Chondrocyte (in vitro differentiated cells): ENCODE measurements around the gene GDF15. TPM values are rescaled to one million over a fixed set of nuclear protein-coding genes. Genes with fewer than 3 reads are reported as not detected.

Experiments
- DNase-seq: peaks from one replicate; pipeline ENCODE4 v3.0.0; 2021; ENCODE audit warnings: mixed read lengths, low spot score
- H3K27ac Mint-ChIP-seq: one replicate; pipeline ENCODE4 v1.8.0; 2021; ENCODE audit warnings: mild to moderate bottlenecking, moderate library complexity, mixed read lengths; ENCODE audit not compliant: unreplicated experiment
- H3K27me3 Mint-ChIP-seq: 2 replicates; pipeline ENCODE4 v1.8.0; 2021; ENCODE audit warnings: low read depth, mixed read lengths
- H3K36me3 Mint-ChIP-seq: 2 replicates; pipeline ENCODE4 v1.8.0; 2021; ENCODE audit warnings: low read depth, mixed read lengths
- H3K4me1 Mint-ChIP-seq: 2 replicates; pipeline ENCODE4 v1.8.0; 2021; ENCODE audit warnings: low read depth, mild to moderate bottlenecking, mixed read lengths
- H3K4me3 Mint-ChIP-seq: one replicate; pipeline ENCODE4 v1.8.0; 2021; ENCODE audit warnings: mild to moderate bottlenecking, moderate library complexity, mixed read lengths; ENCODE audit not compliant: unreplicated experiment
- H3K9me3 Mint-ChIP-seq: 2 replicates; pipeline ENCODE4 v1.8.0; 2021; ENCODE audit warnings: low read depth, mixed read lengths
- CTCF ChIP-seq: fragments of 200-600 bp; sonication (generic); IDR thresholded peaks from 2 replicates; pipeline ENCODE4 v1.5.0; 2021; ENCODE audit warnings: antibody characterized with exemption, mild to moderate bottlenecking, moderate library complexity
- total RNA-seq: library from RNA; stranded (reverse); gene quantifications from 3 replicates; pipeline ENCODE4 v1.2.1, GENCODE V29; 2021

Gene GDF15
- total RNA-seq, 1 donor from 2014 or later = 149 TPM

DNA sequence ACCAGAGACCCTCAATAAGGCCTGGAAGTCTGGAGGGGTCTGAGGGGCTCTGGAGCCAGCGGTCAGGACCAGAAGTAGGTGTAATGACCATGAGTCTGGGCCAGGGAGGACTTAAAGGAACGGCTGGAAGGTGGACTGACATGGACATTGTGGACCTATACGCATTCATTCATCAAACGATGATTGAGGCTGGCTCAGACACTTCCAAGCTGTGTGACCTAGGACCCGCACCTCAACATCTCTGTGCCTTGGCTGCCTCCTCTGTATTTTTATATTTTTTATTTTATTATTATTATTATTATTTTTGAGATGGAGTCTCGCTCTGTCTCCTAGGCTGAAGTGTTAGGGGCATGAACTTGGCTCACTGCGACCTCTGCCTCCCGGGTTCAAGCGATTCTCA lies 20.8 kb downstream of the GDF15 start:
- Mint-ChIP-seq H3K36me3 (no peaks in the 10 kb centered on the region), H3K4me1 (peaks cover 14% of the 10 kb centered on the region), H3K4me3 (no peak overlapping the region), H3K27ac (no peak overlapping the region), H3K27me3 (no peaks in the 10 kb centered on the region), H3K9me3 (no peaks in the 10 kb centered on the region)
- DNase-seq = no peak
- no peak for TF ChIP-seq CTCF

DNA sequence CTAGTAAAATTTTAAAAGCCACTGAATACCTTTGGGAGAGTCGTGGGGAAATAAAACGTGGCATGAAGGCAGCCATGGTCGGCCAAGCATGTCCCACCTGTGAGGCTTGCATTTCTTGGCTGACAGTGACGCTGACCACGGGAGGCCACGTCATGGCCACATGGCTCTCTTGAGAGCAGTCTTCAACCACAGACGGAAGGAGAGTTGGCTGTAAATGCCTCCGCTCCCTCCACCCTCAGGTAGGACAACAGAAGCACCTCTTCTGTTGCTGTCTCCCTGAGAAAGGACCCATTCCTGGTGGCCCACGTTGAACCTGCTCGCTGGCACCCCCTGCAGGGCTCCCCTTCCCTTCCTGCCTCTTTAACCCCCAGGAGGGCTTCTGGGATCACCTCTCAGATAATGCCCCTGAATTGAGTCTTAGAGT lies 22.1 kb downstream of the GDF15 start:
- TF ChIP-seq CTCF = peak; percentile 64
- Mint-ChIP-seq H3K9me3 (no peaks in the 10 kb centered on the region), H3K27ac (no peak overlapping the region), H3K36me3 (no peaks in the 10 kb centered on the region), H3K4me3 (no peak overlapping the region), H3K4me1 (peaks cover 6% of the 10 kb centered on the region), H3K27me3 (no peaks in the 10 kb centered on the region)
- DNase-seq = no peak

- Mint-ChIP-seq H3K4me1 (peaks cover 27% of the 10 kb centered on the region), H3K4me3 (no peak overlapping the region), H3K27me3 (no peaks in the 10 kb centered on the region), H3K9me3 (no peaks in the 10 kb centered on the region), H3K27ac (no peak overlapping the region), H3K36me3 (no peaks in the 10 kb centered on the region)
- TF ChIP-seq CTCF = peak; percentile 28
- DNase-seq = no peak
Measured at GRCh38 chr19:18412610-18413239, 26.8 kb downstream of the GDF15 start.

DNA sequence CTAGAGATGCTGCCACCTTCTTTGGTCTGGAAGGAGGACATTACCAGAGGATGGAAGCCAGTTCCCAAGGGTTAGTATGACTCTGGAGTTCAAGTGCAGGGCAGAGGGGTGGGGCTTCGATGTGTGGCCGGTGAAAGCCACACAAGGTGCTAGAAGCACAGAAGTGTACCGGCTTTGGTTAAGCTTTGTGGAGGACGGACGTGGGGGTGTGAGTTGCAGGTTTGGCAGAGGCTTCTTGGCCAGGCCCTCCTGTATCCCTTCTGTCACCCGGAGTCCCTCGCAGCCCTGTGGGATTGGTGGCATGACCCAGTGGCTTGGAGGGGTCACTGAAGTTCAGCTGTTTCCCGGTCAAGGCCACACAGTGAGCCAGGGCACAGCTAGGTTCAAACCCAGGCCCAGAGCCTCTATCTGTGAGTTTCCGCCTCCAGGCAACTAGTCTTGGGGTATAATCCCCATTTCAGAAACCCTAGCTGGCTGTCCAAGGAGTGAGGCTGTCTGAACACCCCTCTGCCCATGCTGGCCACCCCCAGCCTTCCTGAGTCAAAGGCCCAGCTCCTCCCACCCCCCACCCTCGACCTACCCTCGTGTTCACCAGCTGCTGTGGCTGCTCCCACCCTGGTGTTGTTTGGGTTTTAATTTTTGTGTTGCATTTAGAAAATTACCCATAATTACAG lies 28.7 kb downstream of the GDF15 start:
- no peak for TF ChIP-seq CTCF
- no peaks in the 10 kb centered on the region for H3K36me3 Mint-ChIP-seq
- H3K9me3 Mint-ChIP-seq = no peaks in the 10 kb centered on the region
- no peaks in the 10 kb centered on the region for H3K27me3 Mint-ChIP-seq
- peak overlapping the region; percentile 49 for H3K27ac Mint-ChIP-seq
- no peak overlapping the region for H3K4me3 Mint-ChIP-seq
- peaks cover 40% of the 10 kb centered on the region for H3K4me1 Mint-ChIP-seq
- no peak for DNase-seq

DNA sequence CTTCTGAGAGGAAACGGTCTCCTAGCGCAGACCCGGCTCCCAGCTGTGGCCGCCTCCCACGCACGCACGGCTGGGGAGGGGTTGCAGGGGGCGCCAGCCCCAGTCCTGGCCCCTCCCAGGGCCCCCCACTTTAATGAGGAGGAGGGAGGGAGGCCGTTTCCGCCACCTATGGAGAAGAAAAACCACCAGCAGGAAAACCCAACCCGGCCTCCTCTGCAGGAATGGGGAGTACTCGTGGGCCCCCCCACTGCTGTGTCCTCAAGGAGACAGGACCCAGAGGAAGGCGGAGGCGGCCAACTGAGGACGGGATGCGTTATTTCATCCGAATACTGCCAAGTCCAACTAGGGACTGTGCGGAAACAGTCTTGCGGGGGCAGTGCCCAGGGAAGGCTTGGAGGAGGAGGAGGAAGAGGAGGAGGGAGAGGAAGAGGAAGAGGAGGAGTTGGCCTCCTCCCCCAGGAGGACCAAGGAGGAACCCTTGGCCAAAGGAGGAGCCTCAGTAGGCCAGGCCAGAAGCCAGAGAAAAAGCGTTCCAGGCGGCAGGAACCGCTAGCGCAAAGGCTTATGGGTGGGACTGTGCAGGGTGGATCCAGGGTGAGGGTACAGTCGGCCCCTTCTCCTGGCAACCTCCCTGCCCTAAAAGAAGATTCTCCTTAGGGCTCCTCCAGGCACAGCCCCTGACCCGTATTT lies 29.4 kb downstream of the GDF15 start:
- Mint-ChIP-seq H3K4me3 (peak overlapping the region; percentile 58), H3K36me3 (no peaks in the 10 kb centered on the region), H3K4me1 (peaks cover 41% of the 10 kb centered on the region), H3K9me3 (no peaks in the 10 kb centered on the region), H3K27me3 (no peaks in the 10 kb centered on the region), H3K27ac (peak overlapping the region; percentile 98)
- no peak for DNase-seq
- no peak for TF ChIP-seq CTCF
